Kidney tubule cell (primary cell): Measurements from ENCODE around the gene TJP3.

Experiments used
- DNase-seq: peaks from one replicate; pipeline ENCODE4 v3.0.0-alpha.2; 2018; ENCODE audit warnings: low spot score

Gene TJP3

DNA sequence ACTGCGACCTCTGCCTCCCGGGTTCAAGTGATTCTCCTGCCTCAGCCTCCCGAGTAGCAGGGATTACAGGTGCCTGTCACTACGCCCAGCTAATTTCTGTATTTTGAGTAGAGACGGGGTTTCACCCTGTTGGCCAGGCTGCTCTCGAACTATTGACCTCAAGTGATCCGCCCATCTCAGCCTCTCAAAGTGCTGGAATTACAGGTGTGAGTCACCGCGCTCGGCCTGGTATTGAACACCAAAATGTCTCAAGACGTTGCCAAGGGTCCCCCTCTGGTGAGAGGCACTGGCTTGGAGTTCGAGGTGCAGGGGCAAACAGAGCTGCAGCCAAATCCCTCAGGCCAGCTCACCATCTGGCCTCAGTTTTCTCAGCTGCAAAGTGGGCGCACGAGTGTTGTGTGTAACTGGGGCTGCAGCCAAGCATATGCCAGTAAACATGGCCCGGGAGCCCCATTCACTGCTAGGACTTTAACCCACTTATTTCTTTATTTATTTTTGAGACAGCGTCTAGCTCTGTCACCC lies 8.0 kb downstream of the TJP3 start:
- DNase-seq = no peak

DNA sequence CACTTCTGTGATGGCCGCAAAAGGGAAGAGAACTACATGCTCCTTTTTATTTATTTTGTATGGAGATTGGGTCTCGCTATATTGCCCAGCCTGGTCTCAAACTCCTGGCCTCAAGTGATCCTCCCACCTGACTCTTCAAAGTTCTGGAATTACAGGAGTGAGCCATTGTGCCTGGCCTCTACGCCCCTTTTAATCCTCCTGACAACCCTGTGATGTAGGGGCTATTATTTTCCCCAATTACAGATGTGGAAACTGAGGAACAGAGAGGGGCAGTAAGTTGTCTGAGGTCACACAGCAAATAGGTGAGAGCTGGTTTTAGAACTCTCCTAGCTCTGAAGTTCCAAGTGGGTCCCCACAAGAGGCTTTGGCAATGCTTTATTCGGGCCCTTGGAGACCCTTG lies 11.7 kb downstream of the TJP3 start:
- DNase-seq = no peak

DNA sequence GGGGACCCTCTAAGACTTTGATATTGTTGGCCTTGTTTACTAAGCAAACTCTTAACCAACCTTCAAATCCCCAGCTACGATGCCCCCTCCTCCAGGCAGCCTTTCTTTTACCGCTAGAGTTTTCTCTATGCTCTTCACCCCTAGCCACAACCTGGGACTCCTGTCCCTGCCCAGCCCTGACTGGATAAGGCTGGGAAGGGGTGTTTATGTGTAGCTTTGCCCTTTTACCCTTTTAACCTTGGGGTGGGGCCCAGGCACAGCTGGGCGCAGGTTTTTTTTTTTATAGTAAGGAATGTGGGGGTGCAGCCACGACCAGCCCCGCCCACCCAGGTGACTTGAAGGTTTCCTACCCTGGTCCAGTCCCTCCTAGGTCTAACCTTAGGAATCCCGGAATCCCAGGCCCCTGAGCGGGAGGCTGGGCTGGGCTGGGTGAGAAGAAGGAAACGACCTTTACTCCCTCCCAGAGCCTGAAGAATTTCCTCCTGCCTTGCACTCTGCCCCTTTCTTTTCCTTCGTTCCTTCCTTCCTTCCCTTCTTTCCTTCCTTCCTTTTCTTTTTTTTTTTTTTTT lies 12.2 kb downstream of the TJP3 start:
- no peak for DNase-seq

DNA sequence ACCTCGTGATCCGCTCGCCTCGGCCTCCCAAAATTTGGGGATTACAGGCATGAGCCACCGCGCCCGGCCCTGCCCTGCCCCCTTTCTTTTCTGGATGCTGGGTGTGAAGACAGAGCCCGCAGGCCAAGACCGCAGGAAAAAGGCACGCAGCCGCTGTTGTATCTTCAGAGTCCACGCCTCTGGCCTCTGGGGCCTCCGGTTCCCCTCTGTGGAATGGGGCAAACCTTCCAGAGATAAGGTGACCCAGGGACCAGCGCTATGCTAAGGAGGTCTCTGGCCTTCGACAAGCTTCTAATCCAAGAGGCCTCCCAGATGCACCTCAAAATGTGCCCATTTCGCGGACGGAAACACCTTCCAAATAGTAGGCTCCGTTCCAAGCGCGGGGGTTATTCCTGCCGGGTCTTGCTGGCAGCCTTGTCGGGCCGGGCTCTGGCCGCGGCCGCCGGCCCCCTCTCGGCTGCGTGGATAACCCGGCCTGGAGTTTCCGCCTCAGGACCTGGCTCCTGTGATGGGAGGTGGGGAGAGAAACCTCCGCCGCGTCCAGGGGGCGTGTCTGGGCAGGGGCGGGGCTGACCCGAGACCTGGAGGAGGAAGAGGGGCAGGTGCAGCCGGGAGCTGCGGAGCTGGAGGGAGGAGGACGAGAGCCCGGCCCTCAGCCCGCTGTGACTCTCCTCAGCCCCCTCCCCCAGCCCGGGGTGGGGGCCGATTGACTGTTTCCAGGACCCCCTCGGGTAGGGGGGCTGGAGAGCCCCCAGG lies 13.1 kb downstream of the TJP3 start:
- DNase-seq = peak; percentile 91

DNA sequence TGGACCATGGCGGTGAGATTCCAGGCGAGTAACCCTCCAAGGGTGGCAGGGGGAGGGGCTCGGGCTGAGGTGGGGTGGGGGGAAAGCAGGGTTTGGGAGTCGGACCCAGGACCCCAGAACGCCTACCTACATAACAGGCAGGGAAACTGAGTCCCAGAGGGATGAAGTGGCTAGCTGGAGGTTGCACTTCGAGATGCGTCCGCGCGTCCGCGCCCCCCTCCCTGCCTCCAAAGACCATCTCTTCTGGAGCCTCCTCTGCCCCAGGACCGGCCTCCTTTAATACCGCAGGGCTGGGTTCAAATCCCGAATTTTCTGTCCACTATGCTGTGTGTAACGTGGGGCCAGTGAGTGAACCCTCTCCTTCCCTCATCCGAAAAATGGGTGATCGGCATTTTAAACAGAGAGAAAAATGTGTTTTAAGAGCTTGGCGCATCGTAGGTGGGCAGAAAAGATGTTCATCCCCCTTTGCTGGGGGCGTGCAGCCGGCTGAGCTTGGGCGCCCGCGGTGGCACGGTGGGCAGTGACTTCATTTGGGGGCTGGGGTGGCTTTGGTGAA lies 13.8 kb downstream of the TJP3 start:
- no peak for DNase-seq

DNA sequence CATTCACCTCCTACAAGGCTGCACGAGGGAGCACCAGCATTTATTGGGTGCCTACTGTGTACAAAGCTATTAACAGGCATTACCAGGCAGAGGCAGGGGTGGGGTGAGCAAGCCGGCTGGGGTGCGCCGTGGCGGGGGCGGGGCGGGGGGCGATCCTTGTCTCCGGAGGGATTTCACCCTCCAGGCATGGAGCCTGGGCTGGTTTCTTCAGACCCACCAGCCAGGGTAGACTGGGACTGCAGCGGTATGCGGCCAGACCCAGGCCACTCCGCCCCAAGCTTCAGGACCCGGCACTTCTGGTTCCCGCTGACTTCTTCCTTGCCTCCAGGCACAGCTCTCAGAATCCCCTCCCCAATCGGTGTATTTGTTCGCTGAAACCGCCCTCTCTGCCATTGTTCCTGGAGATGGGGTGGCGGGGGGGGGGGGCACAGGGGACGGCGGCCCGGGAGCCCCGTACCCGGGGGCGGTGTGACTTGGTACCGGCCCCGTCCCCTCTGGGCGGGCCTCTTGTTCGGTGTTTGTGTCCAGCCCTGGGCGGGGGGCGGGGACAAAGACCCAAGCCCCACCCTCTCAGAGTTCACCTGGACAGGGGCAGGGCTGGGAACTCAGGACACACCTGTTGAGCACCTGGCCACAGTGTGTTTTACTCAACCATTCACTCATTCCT lies 14.4 kb downstream of the TJP3 start:
- no peak for DNase-seq

DNA sequence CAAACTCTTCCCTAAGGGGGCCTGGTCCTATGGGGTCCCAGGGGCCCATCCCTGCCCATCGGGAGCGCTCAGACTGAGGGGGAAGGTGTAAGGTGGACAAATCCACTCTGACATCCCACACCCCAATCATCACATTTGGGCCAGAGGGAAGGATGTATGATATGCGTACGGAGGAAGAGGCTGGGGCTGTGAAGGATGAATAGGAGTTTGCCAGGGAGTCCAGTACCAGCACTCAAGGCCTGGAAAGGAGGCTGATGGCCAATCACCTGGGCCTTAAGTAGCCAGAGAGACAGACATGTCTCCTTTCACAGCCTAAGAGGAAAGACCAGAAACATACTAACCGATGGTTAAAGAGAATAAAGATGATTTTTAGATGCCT lies 14.9 kb downstream of the TJP3 start:
- no peak for DNase-seq

DNA sequence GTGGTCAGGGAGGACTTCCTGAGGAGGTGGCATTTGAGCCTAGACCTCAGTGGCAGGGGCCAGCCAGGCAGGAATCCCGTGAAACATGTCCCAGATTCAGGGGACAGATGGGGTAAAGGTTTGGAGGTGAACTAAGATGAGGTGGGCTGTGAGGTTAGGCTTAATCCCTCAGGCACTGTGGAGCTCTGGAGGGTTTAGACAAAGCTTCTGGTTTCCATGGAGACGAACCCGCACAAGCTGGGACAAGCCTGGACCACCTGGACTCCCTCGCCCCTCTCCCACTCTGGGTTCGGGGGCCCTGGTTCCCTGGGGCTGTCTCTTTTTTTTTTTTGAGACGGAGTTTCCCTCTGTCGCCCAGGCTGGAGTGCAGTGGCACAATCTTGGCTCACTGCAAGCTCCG lies 15.7 kb downstream of the TJP3 start:
- no peak for DNase-seq

DNA sequence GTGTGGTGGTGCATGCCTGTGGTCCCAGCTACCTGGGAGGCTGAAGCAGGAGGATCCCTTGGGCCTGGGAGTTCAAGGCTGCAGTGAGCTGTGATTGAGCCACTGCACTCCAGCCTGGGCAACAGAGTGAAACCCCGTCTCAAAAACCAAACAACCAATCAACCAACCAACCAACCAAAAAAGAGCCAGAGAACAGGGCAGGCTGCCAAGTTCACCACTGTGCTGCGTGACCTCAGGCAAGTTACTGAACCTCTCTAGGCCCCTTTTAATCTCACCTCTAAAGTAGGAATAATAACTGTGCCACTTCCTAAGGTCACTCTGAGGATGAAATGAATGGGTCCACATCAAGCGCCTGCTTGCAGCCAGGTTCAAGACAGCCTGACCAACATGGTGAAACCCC lies 16.9 kb downstream of the TJP3 start:
- DNase-seq = peak; percentile 8

DNA sequence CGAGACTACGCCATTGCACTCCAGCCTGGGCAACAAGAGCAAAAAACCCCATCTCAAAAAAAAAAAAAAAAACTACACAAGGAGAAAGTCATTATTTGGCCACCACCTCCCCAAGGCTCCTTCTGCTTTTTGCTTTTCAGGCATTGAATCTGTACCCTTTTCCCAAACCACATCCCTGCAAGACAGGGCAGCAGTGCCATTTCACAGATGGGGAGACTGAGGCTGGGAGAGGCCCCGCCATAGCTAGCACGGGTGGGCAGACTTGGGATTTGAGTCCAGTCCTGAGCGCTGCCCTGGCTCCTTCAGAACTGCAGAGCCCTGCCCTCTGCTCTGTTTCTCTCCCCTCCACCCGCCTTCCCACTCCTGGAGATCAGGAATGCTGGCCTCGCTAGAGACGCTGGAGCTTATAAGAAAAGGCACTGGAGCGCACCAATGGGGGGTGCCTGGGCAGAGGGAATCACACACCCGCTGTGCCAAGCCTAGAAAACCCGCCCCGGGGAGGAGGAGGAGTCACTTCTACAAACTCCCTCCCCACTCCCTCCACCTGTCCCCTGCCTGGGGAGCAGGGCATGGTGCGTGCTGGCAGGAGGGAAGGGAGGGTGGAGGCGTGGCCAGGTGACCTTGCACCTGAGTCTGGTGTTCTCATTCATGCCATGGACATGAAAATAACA lies 17.6 kb downstream of the TJP3 start:
- DNase-seq = peak; percentile 68

DNA sequence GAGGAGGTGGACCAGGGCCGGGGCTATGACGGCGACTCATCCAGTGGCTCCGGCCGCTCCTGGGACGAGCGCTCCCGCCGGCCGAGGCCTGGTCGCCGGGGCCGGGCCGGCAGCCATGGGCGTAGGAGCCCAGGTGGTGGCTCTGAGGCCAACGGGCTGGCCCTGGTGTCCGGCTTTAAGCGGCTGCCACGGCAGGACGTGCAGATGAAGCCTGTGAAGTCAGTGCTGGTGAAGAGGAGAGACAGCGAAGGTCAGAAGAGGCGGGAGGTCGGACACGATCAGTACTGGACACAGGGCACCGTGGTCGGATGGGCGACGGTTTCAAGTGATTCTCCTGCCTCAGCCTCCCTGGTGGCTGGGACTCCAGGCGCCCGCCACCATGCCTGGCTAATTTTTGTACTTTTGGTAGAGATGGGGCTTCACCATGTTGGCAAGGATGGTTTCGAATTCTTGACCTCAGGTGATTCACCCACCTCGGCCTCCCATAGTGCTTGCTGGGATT lies 22.3 kb downstream of the TJP3 start:
- no peak for DNase-seq

DNA sequence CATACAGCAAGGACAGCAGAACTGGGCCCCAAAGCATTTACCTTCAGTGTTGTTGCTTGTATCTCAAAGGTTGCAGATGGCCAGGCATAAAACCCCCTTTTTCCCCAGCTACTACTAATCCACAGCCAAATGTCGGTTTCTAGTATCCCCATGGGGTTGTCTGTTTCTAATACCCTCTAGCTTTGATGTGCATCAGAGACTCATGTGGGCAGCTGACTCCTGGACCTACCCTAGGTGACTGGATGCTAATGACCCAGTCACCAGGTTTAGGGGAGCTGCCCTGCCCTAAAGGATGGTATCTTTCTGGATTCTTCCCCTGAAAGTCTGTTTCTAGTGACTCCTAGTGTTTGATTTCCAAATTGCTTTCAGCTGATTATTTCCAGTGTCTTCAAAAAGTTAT lies 23.9 kb downstream of the TJP3 start:
- DNase-seq = no peak

DNA sequence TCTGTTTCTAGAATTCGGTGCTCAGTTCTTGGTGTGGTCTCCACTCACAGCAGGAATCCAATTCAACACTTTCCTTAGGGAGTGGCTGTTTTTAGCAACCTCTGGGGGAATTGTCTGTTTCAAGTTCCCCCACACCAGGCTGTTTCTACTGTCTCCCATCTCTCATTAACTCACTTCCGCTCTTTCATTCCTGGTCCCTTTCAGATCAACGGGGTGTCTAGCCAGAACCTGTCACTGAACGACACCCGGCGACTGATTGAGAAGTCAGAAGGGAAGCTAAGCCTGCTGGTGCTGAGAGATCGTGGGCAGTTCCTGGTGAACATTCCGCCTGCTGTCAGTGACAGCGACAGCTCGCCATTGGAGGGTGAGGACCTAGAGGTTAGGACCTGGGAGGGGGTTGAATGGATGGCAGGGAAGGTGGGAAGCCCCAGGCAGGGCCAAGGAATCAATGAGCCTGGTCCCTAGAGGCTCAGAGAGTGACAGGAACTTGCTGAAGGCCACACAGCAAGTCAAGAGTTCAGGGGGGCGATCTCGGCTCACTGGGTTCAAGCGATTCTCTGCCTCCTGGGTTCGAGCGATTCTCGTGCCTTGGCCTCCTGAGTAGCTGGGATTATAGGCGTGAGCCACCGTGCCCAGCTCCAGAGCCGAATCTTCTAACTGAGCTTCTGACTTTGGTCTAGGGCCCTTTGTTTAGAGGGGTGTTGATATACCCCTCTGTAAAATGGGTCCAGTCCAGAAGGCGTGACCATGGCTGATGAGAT lies 25.5 kb downstream of the TJP3 start:
- no peak for DNase-seq

DNA sequence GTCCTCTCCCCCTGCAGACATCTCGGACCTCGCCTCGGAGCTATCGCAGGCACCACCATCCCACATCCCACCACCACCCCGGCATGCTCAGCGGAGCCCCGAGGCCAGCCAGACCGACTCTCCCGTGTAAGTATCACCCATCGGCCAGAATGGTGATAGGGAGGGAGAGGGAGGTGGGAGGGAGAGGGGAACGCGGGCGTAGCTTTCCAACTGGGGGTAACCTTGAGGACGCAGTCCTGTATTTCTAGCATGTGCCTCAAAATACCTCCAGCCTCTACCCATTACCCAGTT lies 26.1 kb downstream of the TJP3 start:
- DNase-seq = no peak

DNA sequence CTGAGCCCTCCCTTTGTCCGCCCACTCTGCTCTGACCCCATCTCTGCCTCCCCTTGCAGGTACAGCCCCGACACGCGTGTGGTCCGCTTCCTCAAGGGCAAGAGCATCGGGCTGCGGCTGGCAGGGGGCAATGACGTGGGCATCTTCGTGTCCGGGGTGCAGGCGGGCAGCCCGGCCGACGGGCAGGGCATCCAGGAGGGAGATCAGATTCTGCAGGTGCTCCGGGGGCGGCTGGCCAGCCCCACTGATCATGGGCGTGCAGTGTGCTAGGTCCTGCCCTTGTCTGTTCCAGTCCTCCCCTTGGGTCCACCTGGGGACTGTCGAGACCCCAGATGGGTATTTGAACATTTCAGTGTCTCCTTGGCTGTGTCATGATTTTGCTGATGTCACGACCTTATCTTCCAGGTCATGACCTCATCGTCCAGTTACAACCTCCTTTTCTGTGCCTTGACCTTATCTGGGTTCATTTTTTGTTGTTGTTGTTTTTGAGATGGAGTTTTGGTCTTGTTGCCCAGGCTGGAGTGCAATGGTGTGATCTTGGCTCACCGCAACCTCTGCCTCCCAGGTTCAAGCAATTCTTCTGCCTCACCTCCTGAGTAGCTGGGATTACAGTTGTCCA lies 28.0 kb downstream of the TJP3 start:
- no peak for DNase-seq

DNA sequence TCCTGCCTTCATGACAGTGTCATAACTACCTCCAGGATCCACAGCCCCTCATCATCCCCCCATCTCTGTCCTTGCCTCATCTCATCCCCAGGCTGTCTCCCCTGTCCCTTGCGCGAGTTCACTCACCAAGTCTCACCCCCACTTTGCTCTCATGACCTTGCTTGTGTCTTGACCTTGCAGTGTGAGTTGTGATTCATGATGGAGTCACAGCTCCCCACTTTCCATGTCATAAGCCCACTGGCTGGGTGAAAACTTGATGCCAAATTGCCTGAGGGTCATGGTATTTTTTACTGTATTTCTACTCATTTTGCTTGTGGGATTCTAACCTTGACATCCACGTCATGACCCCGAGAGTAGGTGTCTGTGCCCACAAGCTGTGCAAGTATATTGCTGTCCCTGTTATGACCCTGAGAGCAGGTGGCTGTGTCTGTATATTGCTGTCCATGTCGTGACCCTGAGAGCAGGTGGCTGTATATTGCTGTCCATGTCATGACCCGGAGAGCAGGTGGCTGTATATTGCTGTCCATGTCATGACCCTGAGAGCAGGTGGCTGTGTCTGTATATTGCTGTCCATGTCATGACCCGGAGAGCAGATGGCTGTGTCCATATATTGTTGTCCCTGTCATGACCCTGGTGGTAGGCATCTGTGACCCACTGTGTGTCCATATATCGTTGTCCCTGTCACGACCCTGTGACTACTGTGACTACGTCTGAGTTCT lies 29.5 kb downstream of the TJP3 start:
- no peak for DNase-seq

DNA sequence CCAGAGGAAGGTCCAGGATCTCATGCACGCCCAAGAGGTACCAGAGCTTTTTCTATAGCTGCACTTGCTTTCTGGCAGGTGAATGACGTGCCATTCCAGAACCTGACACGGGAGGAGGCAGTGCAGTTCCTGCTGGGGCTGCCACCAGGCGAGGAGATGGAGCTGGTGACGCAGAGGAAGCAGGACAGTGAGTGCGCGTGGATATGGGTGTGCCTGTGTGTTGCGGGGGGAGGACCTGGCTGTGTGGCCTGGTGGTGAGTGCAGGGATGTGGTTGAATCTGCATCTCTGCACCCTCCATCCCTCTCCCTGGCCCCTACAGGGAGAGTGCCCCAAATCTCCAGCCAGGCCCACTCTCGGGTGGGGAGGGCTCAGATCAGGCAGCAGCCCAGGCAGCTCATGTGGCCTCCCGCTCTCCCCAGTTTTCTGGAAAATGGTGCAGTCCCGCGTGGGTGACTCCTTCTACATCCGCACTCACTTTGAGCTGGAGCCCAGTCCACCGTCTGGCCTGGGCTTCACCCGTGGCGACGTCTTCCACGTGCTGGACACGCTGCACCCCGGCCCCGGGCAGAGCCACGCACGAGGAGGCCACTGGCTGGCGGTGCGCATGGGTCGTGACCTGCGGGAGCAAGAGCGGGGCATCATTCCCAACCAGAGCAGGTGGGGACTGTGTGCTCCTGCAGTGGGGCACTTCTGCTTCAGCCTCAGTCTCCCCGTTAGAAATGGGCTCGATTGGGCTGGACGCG lies 30.5 kb downstream of the TJP3 start:
- no peak for DNase-seq

DNA sequence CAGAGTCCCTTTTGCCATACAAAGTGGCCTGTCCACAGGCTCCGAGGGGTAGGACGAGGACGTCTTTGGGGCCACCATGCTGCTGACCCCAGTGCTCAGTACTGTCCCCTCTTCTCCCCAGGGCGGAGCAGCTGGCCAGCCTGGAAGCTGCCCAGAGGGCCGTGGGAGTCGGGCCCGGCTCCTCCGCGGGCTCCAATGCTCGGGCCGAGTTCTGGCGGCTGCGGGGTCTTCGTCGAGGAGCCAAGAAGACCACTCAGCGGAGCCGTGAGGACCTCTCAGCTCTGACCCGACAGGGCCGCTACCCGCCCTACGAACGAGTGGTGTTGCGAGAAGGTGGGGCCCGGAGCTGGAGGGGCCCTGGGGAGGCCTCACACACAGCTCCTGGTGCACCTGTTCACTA lies 32.2 kb downstream of the TJP3 start:
- no peak for DNase-seq

DNA sequence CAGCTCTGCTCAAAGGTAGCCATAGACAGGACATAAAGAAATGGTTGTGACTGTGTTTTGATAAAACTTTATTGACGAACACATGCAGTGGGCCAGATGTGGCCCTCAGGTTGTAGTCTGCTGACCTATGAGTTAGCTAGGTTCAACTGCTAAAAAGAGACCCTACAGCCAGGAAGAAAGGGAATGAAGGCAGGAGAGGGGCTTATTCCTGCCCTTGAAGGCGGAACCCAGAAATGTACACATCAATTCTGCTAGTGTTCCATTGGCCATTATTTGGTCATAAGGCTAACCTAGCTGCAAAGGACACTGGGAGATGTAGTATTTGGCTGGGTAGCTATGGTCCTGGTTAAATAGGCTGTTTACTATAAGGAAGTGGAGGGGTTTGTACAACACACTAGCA lies 35.3 kb downstream of the TJP3 start:
- no peak for DNase-seq
